CD14-positive monocyte (primary cell): Measurements from ENCODE around the gene TBC1D12. TPM values are rescaled to one million over a fixed set of nuclear protein-coding genes. Genes with fewer than 3 reads are reported as not detected.
"Not testable (repeated sequence)": the region's sequence is repeated elsewhere in the genome, so short reads cannot be mapped to it uniquely, and the experiment has no call there.

Experiments used
- DNase-seq, 3 donors: peaks; one replicate each; pipeline ENCODE4 v3.0.0-alpha.2; 2011 to 2022
- H2AFZ ChIP-seq: 2 replicates; pipeline ENCODE4 v1.6.0; 2012; ENCODE audit warnings: mild to moderate bottlenecking, low read depth, low read length, inconsistent platforms; ENCODE audit not compliant: insufficient read depth, poor library complexity, severe bottlenecking
- H3K27ac ChIP-seq, 2 donors: 1 replicate in 1 of 2; 2 replicates in 1 of 2; pipeline ENCODE4 v1.5.1; 2012 to 2013; ENCODE audit warnings: low read length in 2 of 2, control low read depth in 1 of 2, inconsistent platforms in 1 of 2, low read depth in 1 of 2, mild to moderate bottlenecking in 1 of 2
- H3K27me3 ChIP-seq, 2 donors: one replicate each; pipeline versions ENCODE4 v1.6.0 to v1.6.1; 2011 to 2013; ENCODE audit warnings: low read length in 2 of 2; ENCODE audit not compliant: control insufficient read depth in 2 of 2, insufficient read depth in 2 of 2
- H3K36me3 ChIP-seq, 2 donors: replicated peaks in 1 of 2; 1 replicate in 1 of 2; 2 replicates in 1 of 2; pipeline versions ENCODE4 v1.5.1 to v1.6.1; 2012 to 2013; ENCODE audit warnings: low read length in 2 of 2, control low read depth in 1 of 2, inconsistent platforms in 1 of 2, mild to moderate bottlenecking in 1 of 2; ENCODE audit not compliant: insufficient read depth in 2 of 2, control insufficient read depth in 1 of 2
- H3K4me1 ChIP-seq, 2 donors: 1 replicate in 1 of 2; 2 replicates in 1 of 2; pipeline versions ENCODE4 v1.5.1 to v1.6.1; 2012 to 2013; ENCODE audit warnings: low read length in 2 of 2, control low read depth in 1 of 2, inconsistent platforms in 1 of 2, mild to moderate bottlenecking in 1 of 2, moderate library complexity in 1 of 2; ENCODE audit not compliant: insufficient read depth in 2 of 2, control insufficient read depth in 1 of 2
- H3K4me2 ChIP-seq: replicated peaks from 2 replicates; pipeline ENCODE3; 2012; ENCODE audit warnings: low read length, moderate library complexity, mild to moderate bottlenecking; ENCODE audit not compliant: poor library complexity, severe bottlenecking; ENCODE audit errors: extremely low read depth
- H3K4me3 ChIP-seq, 3 experiments: fragments of 200-600 bp in 1 of 3; sonication (generic) in 1 of 3; replicated peaks in 1 of 3; 1 replicate in 2 of 3; 2 replicates in 1 of 3; pipeline ENCODE4 v1.5.1; 2011 to 2013; ENCODE audit warnings: low read length in 3 of 3, mild to moderate bottlenecking in 3 of 3, control low read depth in 2 of 3, low read depth in 2 of 3, inconsistent platforms in 1 of 3, moderate library complexity in 1 of 3
- H3K79me2 ChIP-seq: 2 replicates; pipeline ENCODE4 v1.6.0; 2012; ENCODE audit warnings: mild to moderate bottlenecking, control low read depth, inconsistent platforms, low read length, moderate library complexity; ENCODE audit not compliant: insufficient read depth
- H3K9ac ChIP-seq: 2 replicates; pipeline ENCODE4 v1.6.0; 2017; ENCODE audit warnings: low read length, mild to moderate bottlenecking; ENCODE audit not compliant: insufficient read depth, poor library complexity, severe bottlenecking
- H3K9me3 ChIP-seq, 2 donors: replicated peaks in 1 of 2; 1 replicate in 1 of 2; 2 replicates in 1 of 2; pipeline versions ENCODE4 v1.5.1 to v1.6.1; 2012 to 2013; ENCODE audit warnings: low read length in 2 of 2, control low read depth in 1 of 2; ENCODE audit not compliant: control insufficient read depth in 1 of 2, insufficient read depth in 1 of 2
- H4K20me1 ChIP-seq: 2 replicates; pipeline ENCODE4 v1.6.0; 2012; ENCODE audit warnings: mild to moderate bottlenecking, low read length, control low read depth, moderate library complexity; ENCODE audit not compliant: insufficient read depth
- H3K27ac Mint-ChIP-seq, 7 donors: one replicate each; pipeline ENCODE4 v1.8.0; 2020; ENCODE audit warnings: mild to moderate bottlenecking in 7 of 7, mixed read lengths in 7 of 7, moderate library complexity in 6 of 7, inconsistent platforms in 2 of 7
- H3K27me3 Mint-ChIP-seq, 3 donors: one replicate each; pipeline ENCODE4 v1.8.0; 2021 to 2022; ENCODE audit warnings: low read depth in 3 of 3, mild to moderate bottlenecking in 3 of 3, mixed read lengths in 3 of 3, moderate library complexity in 3 of 3, inconsistent platforms in 1 of 3
- H3K36me3 Mint-ChIP-seq, 2 donors: one replicate each; pipeline ENCODE4 v1.8.0; 2020; ENCODE audit warnings: mixed read lengths in 2 of 2, inconsistent platforms in 1 of 2, mild to moderate bottlenecking in 1 of 2
- H3K4me1 Mint-ChIP-seq: one replicate; pipeline ENCODE4 v1.8.0; 2020; ENCODE audit warnings: mild to moderate bottlenecking, mixed read lengths
- H3K4me3 Mint-ChIP-seq, 2 donors: one replicate each; pipeline ENCODE4 v1.8.0; 2020; ENCODE audit warnings: mild to moderate bottlenecking in 2 of 2, mixed read lengths in 2 of 2, moderate library complexity in 1 of 2
- H3K9me3 Mint-ChIP-seq, 7 donors: one replicate each; pipeline ENCODE4 v1.8.0; 2020 to 2022; ENCODE audit warnings: mixed read lengths in 7 of 7, mild to moderate bottlenecking in 6 of 7, moderate library complexity in 6 of 7, inconsistent platforms in 2 of 7
- WGBS: methylation state at CpG from one replicate; pipeline ENCODE4 v1.1.5; 2013; ENCODE audit warnings: missing lambda C conversion rate; ENCODE audit not compliant: insufficient coverage; 5-methylcytosine and 5-hydroxymethylcytosine counted together
- intact Hi-C, 2 donors: fragments of 100-400 bp; cut with micrococcal nuclease; formaldehyde crosslinking; loops; one replicate each; pipeline versions ENCODE4 v1.15.0 to v1.15.1; 2023
- polyA plus RNA-seq, 3 donors: library from polyadenylated mRNA; depleted of rRNA in 1 of 3; unstranded in 2 of 3; stranded (reverse) in 1 of 3; fragments of 300-500 nt in 2 of 3; fragments of >200 nt in 1 of 3; fragmentation: Illumina TruSeq in 2 of 3; gene quantifications; 1 replicate in 2 of 3; 2 replicates in 1 of 3; pipeline ENCODE4 v1.2.3, GENCODE V29; 2012 to 2021
- TF ChIP-seq, protein P1 (sequence below): fragments of 200-600 bp; IDR thresholded peaks from one replicate; pipeline ENCODE4 v1.8.0; 2022; ENCODE audit warnings: antibody characterized with exemption, mild to moderate bottlenecking

The TBC1D12 gene
- polyA plus RNA-seq, 3 donors: 3.1 to 10.5 (median 3.4) TPM

DNA sequence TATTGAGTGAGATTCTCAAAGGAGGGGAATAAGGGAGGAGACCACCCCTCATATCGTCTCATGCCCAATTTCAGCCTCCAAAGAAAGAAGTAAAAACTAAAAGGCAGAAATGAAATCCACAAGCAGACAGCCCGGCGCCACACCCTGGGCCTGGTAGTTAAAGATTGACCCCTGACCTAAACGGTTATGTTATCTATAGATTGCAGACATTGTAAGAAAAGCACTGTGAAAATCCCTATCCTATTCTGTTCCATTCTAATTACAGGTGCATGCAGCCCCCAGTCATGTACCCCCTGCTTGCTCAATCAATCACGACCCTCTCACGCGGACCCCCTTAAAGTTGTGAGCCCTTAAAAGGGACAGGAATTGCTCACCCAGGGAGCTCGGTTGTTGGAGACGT is 10.2 kb upstream of the TBC1D12 start:
- H3K4me2 ChIP-seq, H3K79me2 ChIP-seq, H3K4me3 Mint-ChIP-seq, H3K36me3 Mint-ChIP-seq, H3K4me3 ChIP-seq, H3K27ac ChIP-seq, H3K4me1 Mint-ChIP-seq, H3K27ac Mint-ChIP-seq, H3K36me3 ChIP-seq, DNase-seq, intact Hi-C loops, H3K9ac ChIP-seq, H3K9me3 Mint-ChIP-seq, H4K20me1 ChIP-seq, H2AFZ ChIP-seq, H3K27me3 ChIP-seq, H3K4me1 ChIP-seq, H3K9me3 ChIP-seq: not testable (repeated sequence)
- peaks cover 8 to 17% (median 11%) of the 10 kb centered on the region in 3 donors for H3K27me3 Mint-ChIP-seq
- no CpG with 5 or more reads among the region's 9 CpGs for WGBS

DNA sequence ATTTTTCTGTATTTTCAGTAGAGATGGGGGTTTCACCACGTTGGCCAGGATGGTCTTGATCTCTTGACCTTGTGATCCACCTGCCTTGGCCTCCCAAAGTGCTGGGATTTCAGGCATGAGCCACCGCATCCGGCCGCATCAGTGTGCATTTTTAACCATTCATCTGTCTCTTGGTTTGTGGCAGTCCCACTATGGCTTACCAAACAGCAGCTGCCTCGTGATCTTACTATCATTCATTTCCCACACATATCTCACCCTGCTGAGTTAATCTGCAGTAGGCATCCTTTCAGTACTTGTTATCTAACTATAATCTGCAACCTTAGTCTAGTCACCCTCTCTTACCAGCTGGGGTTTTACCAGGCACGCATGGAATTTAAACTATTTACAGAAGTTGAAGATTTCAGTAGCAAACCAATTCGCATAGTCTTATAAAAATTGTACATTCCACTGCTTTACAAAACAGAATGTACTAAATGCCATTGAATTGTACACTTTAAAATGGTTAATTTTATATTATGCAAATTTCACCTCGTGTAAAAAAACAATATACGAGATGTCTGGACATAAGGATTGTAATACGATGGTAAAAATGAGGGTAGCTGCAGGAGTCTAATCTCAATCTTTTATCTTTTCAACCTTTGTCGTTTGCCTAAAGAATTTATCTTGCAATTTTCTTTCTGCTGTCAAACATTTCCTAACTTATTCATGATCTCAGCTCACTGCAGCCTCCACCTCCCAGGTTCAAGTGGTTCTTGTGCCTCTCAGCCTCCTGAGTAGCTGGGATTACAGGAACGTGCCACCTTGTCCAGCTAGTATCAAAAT is 4.6 kb upstream of the TBC1D12 start:
- Histone ChIP-seq H3K4me2 (no peak overlapping the region), H3K4me1 (peaks cover 5 to 8% of the 10 kb centered on the region in 2 donors), H2AFZ (no peak overlapping the region), H3K4me3 (no peak overlapping the region), H3K9me3 (no peaks in the 10 kb centered on the region), H3K79me2 (peaks cover 4% of the 10 kb centered on the region), H3K27ac (no peak overlapping the region), H3K36me3 (no peaks in the 10 kb centered on the region), H4K20me1 (no peaks in the 10 kb centered on the region), H3K27me3 (peaks cover 0 to 18% of the 10 kb centered on the region in 2 donors), H3K9ac (no peak overlapping the region)
- Mint-ChIP-seq H3K4me1 (peaks cover 5% of the 10 kb centered on the region), H3K36me3 (no peaks in the 10 kb centered on the region), H3K27me3 (peaks cover 38 to 48% (median 47%) of the 10 kb centered on the region in 3 donors), H3K27ac (no peak overlapping the region), H3K9me3 (peaks cover 7 to 16% (median 11%) of the 10 kb centered on the region in 7 donors), H3K4me3 (no peak overlapping the region)
- intact Hi-C loops: no loop called here
- TF ChIP-seq, protein P1, sequence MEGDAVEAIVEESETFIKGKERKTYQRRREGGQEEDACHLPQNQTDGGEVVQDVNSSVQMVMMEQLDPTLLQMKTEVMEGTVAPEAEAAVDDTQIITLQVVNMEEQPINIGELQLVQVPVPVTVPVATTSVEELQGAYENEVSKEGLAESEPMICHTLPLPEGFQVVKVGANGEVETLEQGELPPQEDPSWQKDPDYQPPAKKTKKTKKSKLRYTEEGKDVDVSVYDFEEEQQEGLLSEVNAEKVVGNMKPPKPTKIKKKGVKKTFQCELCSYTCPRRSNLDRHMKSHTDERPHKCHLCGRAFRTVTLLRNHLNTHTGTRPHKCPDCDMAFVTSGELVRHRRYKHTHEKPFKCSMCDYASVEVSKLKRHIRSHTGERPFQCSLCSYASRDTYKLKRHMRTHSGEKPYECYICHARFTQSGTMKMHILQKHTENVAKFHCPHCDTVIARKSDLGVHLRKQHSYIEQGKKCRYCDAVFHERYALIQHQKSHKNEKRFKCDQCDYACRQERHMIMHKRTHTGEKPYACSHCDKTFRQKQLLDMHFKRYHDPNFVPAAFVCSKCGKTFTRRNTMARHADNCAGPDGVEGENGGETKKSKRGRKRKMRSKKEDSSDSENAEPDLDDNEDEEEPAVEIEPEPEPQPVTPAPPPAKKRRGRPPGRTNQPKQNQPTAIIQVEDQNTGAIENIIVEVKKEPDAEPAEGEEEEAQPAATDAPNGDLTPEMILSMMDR: no peak
- 96% methylated on average over 4 of the region's 12 CpGs for WGBS
- DNase-seq: no peak
